HEK293 (cell line): ENCODE results near the gene IP6K2.

Experiments used
- CTCF ChIP-seq: fragments of 450-650 bp; formaldehyde crosslinking; IDR thresholded peaks from 2 replicates; pipeline ENCODE4 v1.5.1; 2016; ENCODE audit warnings: missing biosample characterization, missing genetic modification characterization
- PRDM2 ChIP-seq: fragments of 450-650 bp; formaldehyde crosslinking; IDR thresholded peaks from 2 replicates; pipeline ENCODE4 v1.5.1; 2016; ENCODE audit warnings: missing biosample characterization, missing genetic modification characterization, borderline replicate concordance
- SCRT1 ChIP-seq: fragments of 450-650 bp; formaldehyde crosslinking; IDR thresholded peaks from 2 replicates; pipeline ENCODE4 v1.5.1; 2016; ENCODE audit warnings: missing biosample characterization, missing genetic modification characterization, borderline replicate concordance
- TSHZ1 ChIP-seq: fragments of 450-650 bp; formaldehyde crosslinking; IDR thresholded peaks from 2 replicates; pipeline ENCODE4 v1.5.1; 2016; ENCODE audit warnings: missing biosample characterization, missing genetic modification characterization, borderline replicate concordance
- ZBTB10 ChIP-seq: fragments of 450-650 bp; formaldehyde crosslinking; IDR thresholded peaks from 2 replicates; pipeline ENCODE4 v1.5.1; 2016; ENCODE audit warnings: missing biosample characterization, missing genetic modification characterization
- ZBTB20 ChIP-seq: fragments of 450-650 bp; formaldehyde crosslinking; IDR thresholded peaks from 2 replicates; pipeline ENCODE4 v1.5.1; 2016; ENCODE audit warnings: missing biosample characterization, missing genetic modification characterization
- ZBTB7A ChIP-seq: fragments of 450-650 bp; formaldehyde crosslinking; IDR thresholded peaks from 2 replicates; pipeline ENCODE4 v1.5.1; 2016; ENCODE audit warnings: low read depth, missing biosample characterization, missing genetic modification characterization
- ZEB2 ChIP-seq: fragments of 450-650 bp; formaldehyde crosslinking; IDR thresholded peaks from 2 replicates; pipeline ENCODE4 v1.5.1; 2016; ENCODE audit warnings: missing biosample characterization, missing genetic modification characterization
- ZFHX2 ChIP-seq: fragments of 450-650 bp; formaldehyde crosslinking; conservative IDR thresholded peaks from 2 replicates; pipeline ENCODE4 v1.5.1; 2016; ENCODE audit warnings: missing biosample characterization, missing genetic modification characterization
- ZNF114 ChIP-seq: fragments of 450-650 bp; formaldehyde crosslinking; IDR thresholded peaks from 2 replicates; pipeline ENCODE4 v1.5.0; 2017; ENCODE audit warnings: missing biosample characterization, missing genetic modification characterization
- ZNF132 ChIP-seq: fragments of 450-650 bp; formaldehyde crosslinking; IDR thresholded peaks from 2 replicates; pipeline ENCODE4 v1.5.1; 2017; ENCODE audit warnings: missing biosample characterization, missing genetic modification characterization, borderline replicate concordance
- ZNF335 ChIP-seq: fragments of 450-650 bp; formaldehyde crosslinking; conservative IDR thresholded peaks from 2 replicates; pipeline ENCODE4 v1.5.1; 2016; ENCODE audit warnings: missing biosample characterization, missing genetic modification characterization
- ZNF341 ChIP-seq: fragments of 450-650 bp; formaldehyde crosslinking; IDR thresholded peaks from 2 replicates; pipeline ENCODE4; 2016; ENCODE audit warnings: low read depth, missing biosample characterization, missing genetic modification characterization
- ZNF394 ChIP-seq: fragments of 450-650 bp; formaldehyde crosslinking; IDR thresholded peaks from 2 replicates; pipeline ENCODE4 v1.5.1; 2016; ENCODE audit warnings: missing biosample characterization, missing genetic modification characterization, mild to moderate bottlenecking, moderate library complexity, borderline replicate concordance
- ZNF664 ChIP-seq: fragments of 450-650 bp; formaldehyde crosslinking; IDR thresholded peaks from 2 replicates; pipeline ENCODE4 v1.5.1; 2016; ENCODE audit warnings: missing biosample characterization, missing genetic modification characterization
- ZNF777 ChIP-seq: fragments of 450-650 bp; formaldehyde crosslinking; IDR thresholded peaks from 2 replicates; pipeline ENCODE4 v1.5.1; 2017; ENCODE audit warnings: missing biosample characterization, missing genetic modification characterization, borderline replicate concordance
- ZSCAN30 ChIP-seq: fragments of 450-650 bp; IDR thresholded peaks from 2 replicates; pipeline ENCODE4 v1.5.1; 2018; ENCODE audit warnings: missing biosample characterization, mild to moderate bottlenecking, missing genetic modification characterization, moderate library complexity
- TF ChIP-seq, protein P1 (sequence below): fragments of 450-650 bp; formaldehyde crosslinking; IDR thresholded peaks from 2 replicates; pipeline ENCODE4 v1.5.1; 2016; ENCODE audit warnings: missing biosample characterization, missing genetic modification characterization

Gene IP6K2

DNA sequence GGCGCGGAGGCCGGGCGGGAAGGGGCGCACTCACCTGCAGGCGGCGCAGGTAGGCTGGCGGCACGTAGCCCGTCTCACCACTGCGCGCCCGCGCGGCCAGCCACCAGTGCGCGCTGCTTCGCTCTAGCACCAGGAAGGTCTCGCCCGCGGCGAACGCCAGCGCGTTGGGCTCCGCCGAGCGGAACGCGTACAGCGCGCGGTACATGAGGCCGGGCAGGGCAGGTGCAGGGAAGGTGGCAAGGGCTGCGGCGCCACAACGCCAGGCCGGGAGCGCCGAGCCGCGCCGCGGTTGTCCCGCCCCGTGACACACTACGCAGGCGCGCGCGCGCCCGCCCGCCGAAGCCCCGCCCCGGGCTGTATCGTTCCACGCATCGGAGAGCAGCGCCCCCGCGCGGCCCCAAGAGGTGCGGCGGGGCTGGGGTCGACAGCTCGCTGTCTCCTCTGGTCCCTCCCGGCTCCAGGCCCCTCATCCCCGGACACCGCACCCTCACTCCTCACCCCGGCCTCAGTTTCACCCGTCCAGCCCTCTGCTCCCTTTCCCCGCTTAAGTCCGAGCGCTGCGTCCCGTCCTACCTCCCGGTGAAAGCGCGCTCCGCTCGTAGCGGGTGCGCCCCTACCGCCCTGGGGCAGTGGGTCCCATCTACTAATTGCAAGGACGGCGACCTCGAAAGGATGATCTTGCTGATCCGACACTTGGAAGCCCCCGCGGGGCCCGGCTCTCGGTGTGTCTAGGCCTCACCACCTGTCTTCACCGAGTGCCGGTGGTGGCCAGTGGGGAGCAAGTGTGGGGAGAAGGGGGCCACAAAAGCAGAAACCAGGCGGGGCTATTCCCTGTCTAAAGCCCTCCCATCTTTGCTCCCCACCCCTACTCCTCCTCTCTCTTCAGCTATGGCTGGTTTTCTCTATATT, 31.2 kb downstream of the IP6K2 start, which contains the start of gene NCKIPSD (continued):
- TF ChIP-seq TSHZ1 (no peak), ZNF394 (tag by site-specific recombination) (no peak), ZNF114 (no peak), ZNF335 (tag by site-specific recombination) (peak; percentile 48), SCRT1 (tag by site-specific recombination) (no peak), ZBTB20 (tag by site-specific recombination) (peak; percentile 29; the same call in 1 of the 2 replicates), CTCF (tag by site-specific recombination) (peak; percentile 89), ZNF664 (tag by site-specific recombination) (no peak), ZNF341 (tag by site-specific recombination) (peak; percentile 57), ZBTB10 (tag by site-specific recombination) (peak; percentile 48; the same call in 1 of the 2 replicates), ZSCAN30 (tag by site-specific recombination) (peak; percentile 12; the same call in 1 of the 2 replicates), ZFHX2 (tag by site-specific recombination) (no peak), ZNF132 (tag by site-specific recombination) (no peak), PRDM2 (tag by site-specific recombination) (no peak), ZNF777 (tag by site-specific recombination) (0 out of 2 replicates have a peak, but pooled peaks have one; percentile 55), ZEB2 (peak; percentile 45), ZBTB7A (tag by site-specific recombination) (0 out of 2 replicates have a peak, but pooled peaks have one; percentile 45)
- TF ChIP-seq, protein P1, sequence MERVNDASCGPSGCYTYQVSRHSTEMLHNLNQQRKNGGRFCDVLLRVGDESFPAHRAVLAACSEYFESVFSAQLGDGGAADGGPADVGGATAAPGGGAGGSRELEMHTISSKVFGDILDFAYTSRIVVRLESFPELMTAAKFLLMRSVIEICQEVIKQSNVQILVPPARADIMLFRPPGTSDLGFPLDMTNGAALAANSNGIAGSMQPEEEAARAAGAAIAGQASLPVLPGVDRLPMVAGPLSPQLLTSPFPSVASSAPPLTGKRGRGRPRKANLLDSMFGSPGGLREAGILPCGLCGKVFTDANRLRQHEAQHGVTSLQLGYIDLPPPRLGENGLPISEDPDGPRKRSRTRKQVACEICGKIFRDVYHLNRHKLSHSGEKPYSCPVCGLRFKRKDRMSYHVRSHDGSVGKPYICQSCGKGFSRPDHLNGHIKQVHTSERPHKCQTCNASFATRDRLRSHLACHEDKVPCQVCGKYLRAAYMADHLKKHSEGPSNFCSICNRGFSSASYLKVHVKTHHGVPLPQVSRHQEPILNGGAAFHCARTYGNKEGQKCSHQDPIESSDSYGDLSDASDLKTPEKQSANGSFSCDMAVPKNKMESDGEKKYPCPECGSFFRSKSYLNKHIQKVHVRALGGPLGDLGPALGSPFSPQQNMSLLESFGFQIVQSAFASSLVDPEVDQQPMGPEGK (tag by site-specific recombination): peak; percentile 76
